Left lung (tissue), 14 donors: ENCODE measurements around the gene NUMB. TPM values are rescaled to one million over a fixed set of nuclear protein-coding genes. Genes with fewer than 3 reads are reported as not detected.

Experiments used
- ATAC-seq: fragments of 200-7000 bp; cut with Tn5 transposase; one replicate; pipeline ENCODE4 v1.9.1; 2020; ENCODE audit warnings: moderate library complexity
- DNase-seq, 4 donors: peaks; one replicate each; pipeline ENCODE4 v3.0.0-alpha.2; 2013 to 2020
- H3K27ac ChIP-seq, 2 donors: fragments of 200-600 bp; sonication (generic) in 1 of 2; one replicate each; pipeline versions ENCODE4 v1.5.0 to v1.8.0; 2020 to 2021
- H3K27me3 ChIP-seq, 2 donors: fragments of 200-600 bp; sonication (generic) in 1 of 2; one replicate each; pipeline versions ENCODE4 v1.5.0 to v1.8.0; 2020 to 2021
- H3K36me3 ChIP-seq, 2 donors: fragments of 200-600 bp; sonication (generic) in 1 of 2; one replicate each; pipeline versions ENCODE4 v1.5.0 to v1.8.0; 2020 to 2021
- H3K4me1 ChIP-seq, 2 donors: fragments of 200-600 bp; one replicate each; pipeline ENCODE4 v1.8.0; 2021
- H3K4me3 ChIP-seq, 2 donors: fragments of 200-600 bp; sonication (generic) in 1 of 2; one replicate each; pipeline versions ENCODE4 v1.5.0 to v1.8.0; 2020 to 2021; ENCODE audit warnings: mild to moderate bottlenecking in 1 of 2
- H3K9me3 ChIP-seq, 2 donors: fragments of 200-600 bp; sonication (generic) in 1 of 2; one replicate each; pipeline versions ENCODE4 v1.5.0 to v1.8.0; 2020 to 2021
- CTCF ChIP-seq, 2 donors: fragments of 200-600 bp; sonication (generic) in 1 of 2; IDR thresholded peaks; one replicate each; pipeline versions ENCODE4 v1.5.0 to v1.8.0; 2021; ENCODE audit warnings: antibody characterized with exemption in 2 of 2
- intact Hi-C, 2 donors: fragments of 100-400 bp; cut with DNase I; formaldehyde crosslinking; loops; one replicate each; pipeline versions ENCODE4 v1.11.2 to v1.14.2; 2022
- long read RNA-seq, 12 donors: library from polyadenylated mRNA in 2 of 12; unstranded in 2 of 12; transcript quantifications; one replicate each; pipeline ENCODE4 v2.0.0 and lab custom pipeline, GENCODE V29; 2019 to 2026
- polyA plus RNA-seq, 6 donors: library from polyadenylated mRNA; unstranded; fragments of 120-200 nt; gene quantifications; one replicate each; pipeline ENCODE4 v1.2.1, GENCODE V29; 2013; ENCODE audit not compliant: insufficient read length in 6 of 6
- total RNA-seq, 2 donors: library from RNA; stranded (reverse); fragmentation: NEBNext Ultra II Directional; extraction: Animal tissue kit (Norgen Biotek cat#: 25700); gene quantifications; one replicate each; pipeline ENCODE4 v1.2.1, GENCODE V29; 2021
- donor health status: DM: no; HTN: yes; CAD: no.
- donor health status: DM: no; HTN: no; CAD: no.

NUMB gene
- total RNA-seq (100 to 1,000 TPM in 1 of 2 donors, 10 to 100 TPM in 1; 95.1 to 121 TPM), polyA plus RNA-seq (100 to 1,000 TPM in 4 of 6 donors, 10 to 100 TPM in 2; 91.0 to 111 (median 105) TPM)
- long read RNA-seq, donor 1, partial matches to known transcripts = 0 of 17 reads
- long read RNA-seq, donor 1, other reads (novel, unspliced or antisense) = 0 of 17 reads
- long read RNA-seq, donor 2, partial matches to known transcripts = 0 of 10 reads
- long read RNA-seq, donor 2, other reads (novel, unspliced or antisense) = 0 of 10 reads
- long read RNA-seq, donor 3, partial matches to known transcripts = 0 of 9 reads
- long read RNA-seq, donor 3, other reads (novel, unspliced or antisense) = 0 of 9 reads
- long read RNA-seq, donor 4, partial matches to known transcripts = 4 of 8 reads
- long read RNA-seq, donor 4, other reads (novel, unspliced or antisense) = 4 of 8 reads
- long read RNA-seq, donor 5, partial matches to known transcripts = 0 of 12 reads
- long read RNA-seq, donor 5, other reads (novel, unspliced or antisense) = 5 of 12 reads
- long read RNA-seq, donor 6, partial matches to known transcripts = 0 of 7 reads
- long read RNA-seq, donor 6, other reads (novel, unspliced or antisense) = 0 of 7 reads
- long read RNA-seq, donor 7, partial matches to known transcripts = 0 of 7 reads
- long read RNA-seq, donor 7, other reads (novel, unspliced or antisense) = 0 of 7 reads
- long read RNA-seq, donor 8, transcript NUMB-207 (3 exons, 1,714 nt) = minor isoform, 5 of 24 reads
- long read RNA-seq, donor 8, transcript NUMB-211 (11 exons, 3,607 nt) = major isoform, 13 of 24 reads
- long read RNA-seq, donor 8, partial matches to known transcripts = 0 of 24 reads
- long read RNA-seq, donor 8, other reads (novel, unspliced or antisense) = 0 of 24 reads
- long read RNA-seq, donor 9 = 0 reads
- long read RNA-seq, donor 10, partial matches to known transcripts = 1 of 4 reads
- long read RNA-seq, donor 10, other reads (novel, unspliced or antisense) = 2 of 4 reads
- long read RNA-seq, donor 11 = 0 reads
- long read RNA-seq, donor 12, partial matches to known transcripts = 0 of 8 reads
- long read RNA-seq, donor 12, other reads (novel, unspliced or antisense) = 0 of 8 reads

- no peaks in the 10 kb centered on the region for H3K27me3 ChIP-seq
- peak within 1 kb of the TSS; percentile 91 to 92 for H3K27ac ChIP-seq
- H3K9me3 ChIP-seq = no peaks in the 10 kb centered on the region
- peak within 1 kb of the TSS; percentile 71 to 89 for H3K4me3 ChIP-seq
- intact Hi-C loops = no loop called here
- DNase-seq (peak; percentile 91 to 100 (median 98)), ATAC-seq (peak; percentile 93)
- H3K4me1 ChIP-seq = peaks cover 13 to 84% of the 10 kb centered on the region in 2 donors
- H3K36me3 ChIP-seq = no peaks in the 10 kb centered on the region
- TF ChIP-seq CTCF (IDR thresholded peaks at IDR 0.05) = peak in 1 of 2 donors; percentile 11
These were observed at the start of gene NUMB for GRCh38 chr14:73458183-73458976. Gene NUMB, minus strand, starts transcription at chr14:73458546. Its CDS starts 102,795 bp downstream, at chr14:73355751.

DNA sequence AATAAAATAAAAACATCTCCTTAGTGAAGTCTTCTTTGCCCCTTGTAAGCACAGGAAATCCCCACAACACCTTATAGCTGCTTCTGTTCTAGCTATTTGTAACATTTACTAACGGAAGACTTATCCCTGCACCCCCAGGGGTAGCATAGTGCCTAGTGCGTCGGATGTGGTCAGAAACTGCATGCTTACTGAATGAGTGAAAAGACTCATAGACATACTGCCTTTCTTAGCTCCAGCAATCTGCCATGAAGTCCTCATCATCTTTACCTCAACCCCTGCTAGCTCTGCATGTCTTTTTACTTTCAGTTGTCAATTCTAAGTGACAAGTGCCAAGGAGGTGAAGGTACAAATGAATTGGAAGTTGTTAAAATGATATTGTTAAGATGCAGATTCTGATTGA is 45.3 kb upstream of the NUMB start:
- DNase-seq = no peak
- TF ChIP-seq CTCF (IDR thresholded peaks at IDR 0.05) = no peak

GRCh38 chr14:73502017-73502619 is 43.8 kb upstream of the NUMB start:
- H3K36me3 ChIP-seq = peaks cover 0 to 19% of the 10 kb centered on the region in 2 donors
- H3K4me1 ChIP-seq = no peaks in the 10 kb centered on the region
- H3K9me3 ChIP-seq = no peaks in the 10 kb centered on the region
- intact Hi-C loops = no loop called here
- DNase-seq (peak in 1 of 4 donors; percentile 15), ATAC-seq (peak; percentile 47)
- H3K27me3 ChIP-seq = no peaks in the 10 kb centered on the region
- no peak for TF ChIP-seq CTCF (IDR thresholded peaks at IDR 0.05)
- H3K4me3 ChIP-seq = no peak overlapping the region
- no peak overlapping the region for H3K27ac ChIP-seq

More for the DNA sequence above, 45.3 kb upstream of the NUMB start:
- Histone ChIP-seq H3K4me1 (no peaks in the 10 kb centered on the region), H3K4me3 (no peak overlapping the region), H3K9me3 (no peaks in the 10 kb centered on the region), H3K27ac (no peak overlapping the region), H3K27me3 (no peaks in the 10 kb centered on the region), H3K36me3 (peaks cover 0 to 16% of the 10 kb centered on the region in 2 donors)
- intact Hi-C loops = no loop called here
- no peak for ATAC-seq

- Histone ChIP-seq H3K9me3 (no peaks in the 10 kb centered on the region), H3K4me3 (no peak overlapping the region), H3K4me1 (no peaks in the 10 kb centered on the region), H3K27me3 (no peaks in the 10 kb centered on the region), H3K27ac (no peak overlapping the region), H3K36me3 (peaks cover 0 to 19% of the 10 kb centered on the region in 2 donors)
- ATAC-seq (no peak), DNase-seq (no peak)
- intact Hi-C loops = no loop called here
- TF ChIP-seq CTCF (IDR thresholded peaks at IDR 0.05) = no peak
These were observed 42.0 kb upstream of the NUMB start for GRCh38 chr14:73500360-73500759.
